ENCODE results near the gene PTPA.

PTPA gene

GRCh38 chr9:129166623-129167557 lies 55.7 kb downstream of the PTPA start:
- ChIA-PET POLR2A (interaction anchor here (0.5 to 2.8 kb wide), 7 partner anchors 9 to 1322 kb away, joined by 3 to 19 read pairs (median 5); partner anchors contain the start of gene IER5L), CTCF (interaction anchor here (0.6 to 4.1 kb wide), 11 partner anchors 24 to 531 kb away, joined by 3 to 31 read pairs (median 4); no protein-coding TSS in a partner anchor)
- peak overlapping the region; percentile 0; the same call in 1 of the 2 replicates for H3K4me3 ChIP-seq (ENCODE audit: low read depth, low read length)
- H3K27ac ChIP-seq (ENCODE audit: extremely low read depth, low read depth, low read length), result no peak overlapping the region
- H3K9me3 ChIP-seq (ENCODE audit: control insufficient read depth, insufficient read depth, low read depth, low read length), result no peaks in the 10 kb centered on the region
- no peaks in the 10 kb centered on the region for H3K36me3 ChIP-seq (ENCODE audit: control insufficient read depth in 2 of 2, insufficient read depth in 1 of 2, low read length in 2 of 2)
- no peaks in the 10 kb centered on the region; the same call in 1 of the 2 replicates for H3K4me1 ChIP-seq (ENCODE audit: control insufficient read depth, insufficient read depth, low read length)
- TF ChIP-seq ZBTB11 (tag by site-specific recombination; conservative IDR thresholded peaks at IDR 0.05; ENCODE audit: low read depth), result no peak
- peak; percentile 38; the same call in 1 of the 2 replicates for TF ChIP-seq SP3 (tag by site-specific recombination; IDR thresholded peaks at IDR 0.05)
- peak; percentile 56 for TF ChIP-seq ZNF366 (tag by site-specific recombination; conservative IDR thresholded peaks at IDR 0.05)
- no peak for TF ChIP-seq ZNF623 (tag by site-specific recombination; IDR thresholded peaks at IDR 0.05)
- no peak for TF ChIP-seq ZNF148 (tag by site-specific recombination; IDR thresholded peaks at IDR 0.05; ENCODE audit: borderline replicate concordance)
- TF ChIP-seq ZNF24 (tag by site-specific recombination; IDR thresholded peaks at IDR 0.05), result no peak
- TF ChIP-seq ZNF677 (tag by site-specific recombination; IDR thresholded peaks at IDR 0.05), result no peak
- no peak for TF ChIP-seq ZSCAN18 (tag by site-specific recombination; IDR thresholded peaks at IDR 0.05)
- 0 out of 2 replicates have a peak, but pooled peaks have one; percentile 28 for TF ChIP-seq ZNF341 (tag by site-specific recombination; IDR thresholded peaks at IDR 0.05; ENCODE audit: low read depth)
- no peak for TF ChIP-seq ZNF670 (tag by site-specific recombination; IDR thresholded peaks at IDR 0.05; ENCODE audit: low read depth)
- TF ChIP-seq ZNF280C (tag by site-specific recombination; IDR thresholded peaks at IDR 0.05), result no peak
- TF ChIP-seq ZNF184 (tag by site-specific recombination; IDR thresholded peaks at IDR 0.05), result no peak
- TF ChIP-seq SP2 (tag by site-specific recombination; IDR thresholded peaks at IDR 0.05), result peak; percentile 62
- peak; percentile 83 for TF ChIP-seq ZNF362 (tag by site-specific recombination; IDR thresholded peaks at IDR 0.05)
- peak; percentile 53; the same call in 1 of the 2 replicates for TF ChIP-seq ZNF518A (tag by site-specific recombination; conservative IDR thresholded peaks at IDR 0.05; ENCODE audit: low read depth)
- peak; percentile 20; the same call in 1 of the 2 replicates for TF ChIP-seq IKZF3 (tag by site-specific recombination; IDR thresholded peaks at IDR 0.05)
- no peak for TF ChIP-seq ZNF610 (tag by site-specific recombination; IDR thresholded peaks at IDR 0.05; ENCODE audit: borderline replicate concordance)

Measured in HEK293 (cell line).